Breast epithelium (tissue), 3 donors: ENCODE results near the gene COTL1.

Experiments
- CTCF ChIP-seq, 3 donors: fragments of 450-650 bp; IDR thresholded peaks; one replicate each; pipeline ENCODE4 v1.5.1; 2016 to 2017; ENCODE audit warnings: antibody characterized with exemption in 3 of 3, mild to moderate bottlenecking in 3 of 3, moderate library complexity in 3 of 3
- POLR2A ChIP-seq: fragments of 450-650 bp; IDR thresholded peaks from one replicate; pipeline ENCODE4 v1.6.1; 2016; ENCODE audit warnings: antibody characterized with exemption, mild to moderate bottlenecking, moderate library complexity
- POLR2AphosphoS5 ChIP-seq, 3 donors: sonication (generic); formaldehyde crosslinking; IDR thresholded peaks; one replicate each; pipeline ENCODE4 v1.6.1; 2017; ENCODE audit warnings: antibody characterized with exemption in 3 of 3

GRCh38 chr16:84589975-84590719 is 27.7 kb downstream of the COTL1 start:
- no peak for TF ChIP-seq POLR2AphosphoS5 (IDR thresholded peaks at IDR 0.05)
- TF ChIP-seq CTCF (IDR thresholded peaks at IDR 0.05), result no peak
- TF ChIP-seq POLR2A, result no peak
